Measurements from ENCODE around the gene SMO.
"Not testable (repeated sequence)": the region's sequence is repeated elsewhere in the genome, so short reads cannot be mapped to it uniquely, and the experiment has no call there.

DNA sequence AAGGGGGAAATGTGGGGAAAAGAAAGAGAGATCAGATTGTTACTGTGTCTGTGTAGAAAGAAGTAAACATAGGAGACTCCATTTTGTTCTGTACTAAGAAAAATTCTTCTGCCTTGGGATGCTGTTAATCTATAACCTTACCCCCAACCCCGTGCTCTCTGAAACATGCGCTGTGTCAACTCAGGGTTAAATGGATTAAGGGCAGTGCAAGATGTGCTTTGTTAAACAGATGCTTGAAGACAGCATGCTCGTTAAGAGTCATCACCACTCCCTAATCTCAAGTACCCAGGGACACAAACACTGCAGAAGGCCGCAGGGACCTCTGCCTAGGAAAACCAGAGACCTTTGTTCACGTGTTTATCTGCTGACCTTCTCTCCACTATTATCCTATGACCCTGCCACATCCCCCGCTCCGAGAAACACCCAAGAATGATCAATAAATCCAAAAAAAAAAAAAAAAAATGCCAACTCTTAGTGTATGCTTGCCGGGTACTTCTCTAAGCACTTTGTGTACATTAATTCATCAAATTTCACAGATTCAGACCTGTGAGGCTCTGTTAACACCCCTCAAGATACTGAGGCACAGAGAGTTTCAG, 28.5 kb downstream of the SMO start:
- TF ChIP-seq, protein P1, sequence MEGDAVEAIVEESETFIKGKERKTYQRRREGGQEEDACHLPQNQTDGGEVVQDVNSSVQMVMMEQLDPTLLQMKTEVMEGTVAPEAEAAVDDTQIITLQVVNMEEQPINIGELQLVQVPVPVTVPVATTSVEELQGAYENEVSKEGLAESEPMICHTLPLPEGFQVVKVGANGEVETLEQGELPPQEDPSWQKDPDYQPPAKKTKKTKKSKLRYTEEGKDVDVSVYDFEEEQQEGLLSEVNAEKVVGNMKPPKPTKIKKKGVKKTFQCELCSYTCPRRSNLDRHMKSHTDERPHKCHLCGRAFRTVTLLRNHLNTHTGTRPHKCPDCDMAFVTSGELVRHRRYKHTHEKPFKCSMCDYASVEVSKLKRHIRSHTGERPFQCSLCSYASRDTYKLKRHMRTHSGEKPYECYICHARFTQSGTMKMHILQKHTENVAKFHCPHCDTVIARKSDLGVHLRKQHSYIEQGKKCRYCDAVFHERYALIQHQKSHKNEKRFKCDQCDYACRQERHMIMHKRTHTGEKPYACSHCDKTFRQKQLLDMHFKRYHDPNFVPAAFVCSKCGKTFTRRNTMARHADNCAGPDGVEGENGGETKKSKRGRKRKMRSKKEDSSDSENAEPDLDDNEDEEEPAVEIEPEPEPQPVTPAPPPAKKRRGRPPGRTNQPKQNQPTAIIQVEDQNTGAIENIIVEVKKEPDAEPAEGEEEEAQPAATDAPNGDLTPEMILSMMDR (IDR thresholded peaks at IDR 0.05), result not testable (repeated sequence)
- not testable (repeated sequence) for TF ChIP-seq POLR2A (IDR thresholded peaks at IDR 0.05)
